Psoas muscle (tissue), 8 donors: ENCODE data around the gene IRS1. TPM values are rescaled to one million over a fixed set of nuclear protein-coding genes. Genes with fewer than 3 reads are reported as not detected.
A peak's percentile ranks its signal among the peaks of the same experiment; 100 is the strongest.

Source experiments
- ATAC-seq, 4 donors: fragments of 200-7000 bp; cut with Tn5 transposase; one replicate each; pipeline ENCODE4 v1.9.1; 2020; ENCODE audit warnings: moderate library complexity in 3 of 4, mild to moderate bottlenecking in 2 of 4
- DNase-seq, 2 donors: peaks; one replicate each; pipeline ENCODE4 v3.0.0-alpha.2; 2020
- H3K27ac ChIP-seq: fragments of 200-600 bp; one replicate; pipeline ENCODE4 v1.8.0; 2022
- H3K27me3 ChIP-seq, 3 donors: fragments of 200-600 bp in 1 of 3; one replicate each; pipeline versions ENCODE4 v1.6.1 to v1.8.0; 2013 to 2022; ENCODE audit warnings: low read length in 2 of 3, mild to moderate bottlenecking in 2 of 3, moderate library complexity in 1 of 3; ENCODE audit not compliant: insufficient read depth in 3 of 3
- H3K36me3 ChIP-seq, 2 donors: fragments of 200-600 bp in 1 of 2; one replicate each; pipeline versions ENCODE4 v1.6.1 to v1.8.0; 2013 to 2022; ENCODE audit warnings: low read depth in 1 of 2, mild to moderate bottlenecking in 1 of 2, moderate library complexity in 1 of 2; ENCODE audit not compliant: insufficient read depth in 1 of 2
- H3K4me1 ChIP-seq: fragments of 200-600 bp; one replicate; pipeline ENCODE4 v1.8.0; 2022
- H3K4me3 ChIP-seq: fragments of 200-600 bp; one replicate; pipeline ENCODE4 v1.8.0; 2022; ENCODE audit warnings: mild to moderate bottlenecking
- H3K9me3 ChIP-seq: fragments of 200-600 bp; one replicate; pipeline ENCODE4 v1.8.0; 2022
- WGBS, 3 donors: extraction: QIAGEN DNeasy Blood & Tissue Kit; methylation state at CpG; one replicate each; pipeline versions ENCODE4 v1.1.6 to v1.1.7; 2013; 5-methylcytosine and 5-hydroxymethylcytosine counted together
- intact Hi-C, 2 donors: fragments of 100-400 bp; cut with DNase I; formaldehyde crosslinking; loops; one replicate each; pipeline versions ENCODE4 v1.11.0 to v1.14.2; 2022
- polyA plus RNA-seq, 3 donors: library from polyadenylated mRNA; stranded (reverse); fragments of 200-250 nt; gene quantifications; one replicate each; pipeline ENCODE4 v1.2.3, GENCODE V29; 2013
- total RNA-seq, 4 donors: library from RNA; stranded (reverse); fragmentation: NEBNext Ultra II Directional in 2 of 4; extraction: Animal tissue kit (Norgen Biotek cat#: 25700) in 2 of 4; gene quantifications; one replicate each; pipeline versions ENCODE4 v1.2.1 to v1.2.4, GENCODE V29; 2021 to 2023
- TF ChIP-seq, protein P1 (sequence below): fragments of 200-600 bp; IDR thresholded peaks from one replicate; pipeline ENCODE4 v1.8.0; 2022; ENCODE audit warnings: antibody characterized with exemption
- donor health status: healthy with polysubstance abuse.
- donor health status: DM: no; HTN: no; CAD: no; lungs with moderate emphysema.
- donor health status: Bipolar disorder and iron deficiency.
- donor health status: healthy.
- donor health status: DM: yes; HTN: yes; CAD: no.
- donor health status: DM: no; HTN: no; CAD: no.
- donor health status: DM: no; HTN: no; CAD: no.
- donor health status: DM: yes; HTN: yes; CAD: no.

IRS1 gene
- total and polyA plus RNA-seq, 7 donors: 2.5 to 21.0 (median 11.9) TPM

DNA sequence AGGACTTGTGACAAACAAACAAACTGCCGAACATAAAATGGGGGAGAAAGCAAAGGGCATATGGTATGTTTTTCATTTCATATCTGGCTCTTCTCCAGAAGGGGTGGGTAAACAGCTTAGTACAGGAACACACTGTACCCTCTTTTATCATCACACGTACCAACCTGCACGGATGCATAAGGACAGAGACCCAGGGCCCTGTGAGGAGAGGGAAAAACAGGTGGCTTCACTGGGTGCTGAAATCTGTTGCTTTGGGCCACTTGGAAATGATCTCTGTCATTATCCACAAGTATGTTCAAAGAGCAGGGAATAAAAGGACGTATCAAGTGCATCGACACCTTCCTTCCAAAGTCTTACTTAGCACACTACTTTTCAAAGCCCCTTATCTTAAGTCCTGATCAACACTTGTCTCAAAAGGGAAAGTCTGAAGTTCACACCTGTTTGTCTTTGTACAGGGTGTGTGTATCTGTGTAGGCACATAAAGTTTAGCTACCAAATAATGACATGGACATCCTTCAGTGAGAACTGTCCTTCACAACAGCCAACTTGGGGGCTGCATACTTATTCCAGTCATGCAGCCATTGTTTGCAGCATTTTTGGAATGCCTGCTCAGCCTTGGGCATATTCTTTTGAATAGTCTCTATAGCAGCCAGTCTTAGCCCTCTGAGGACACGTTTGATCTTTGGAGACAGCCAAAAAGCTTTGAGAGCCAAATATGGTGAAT is 60.6 kb downstream of the IRS1 start:
- 23 to 47% (median 30%) methylated on average over 6 of the region's 6 CpGs for WGBS, 3 donors
- intact Hi-C loops: no loop called here
- ATAC-seq: peak; percentile 36 to 78 (median 71)
- Histone ChIP-seq H3K27ac (peak overlapping the region; percentile 79), H3K4me3 (peak overlapping the region; percentile 19), H3K36me3 (no peaks in the 10 kb centered on the region), H3K27me3 (no peaks in the 10 kb centered on the region), H3K4me1 (peaks cover 53% of the 10 kb centered on the region), H3K9me3 (no peaks in the 10 kb centered on the region)
- TF ChIP-seq, protein P1, sequence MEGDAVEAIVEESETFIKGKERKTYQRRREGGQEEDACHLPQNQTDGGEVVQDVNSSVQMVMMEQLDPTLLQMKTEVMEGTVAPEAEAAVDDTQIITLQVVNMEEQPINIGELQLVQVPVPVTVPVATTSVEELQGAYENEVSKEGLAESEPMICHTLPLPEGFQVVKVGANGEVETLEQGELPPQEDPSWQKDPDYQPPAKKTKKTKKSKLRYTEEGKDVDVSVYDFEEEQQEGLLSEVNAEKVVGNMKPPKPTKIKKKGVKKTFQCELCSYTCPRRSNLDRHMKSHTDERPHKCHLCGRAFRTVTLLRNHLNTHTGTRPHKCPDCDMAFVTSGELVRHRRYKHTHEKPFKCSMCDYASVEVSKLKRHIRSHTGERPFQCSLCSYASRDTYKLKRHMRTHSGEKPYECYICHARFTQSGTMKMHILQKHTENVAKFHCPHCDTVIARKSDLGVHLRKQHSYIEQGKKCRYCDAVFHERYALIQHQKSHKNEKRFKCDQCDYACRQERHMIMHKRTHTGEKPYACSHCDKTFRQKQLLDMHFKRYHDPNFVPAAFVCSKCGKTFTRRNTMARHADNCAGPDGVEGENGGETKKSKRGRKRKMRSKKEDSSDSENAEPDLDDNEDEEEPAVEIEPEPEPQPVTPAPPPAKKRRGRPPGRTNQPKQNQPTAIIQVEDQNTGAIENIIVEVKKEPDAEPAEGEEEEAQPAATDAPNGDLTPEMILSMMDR: no peak
- DNase-seq: no peak

DNA sequence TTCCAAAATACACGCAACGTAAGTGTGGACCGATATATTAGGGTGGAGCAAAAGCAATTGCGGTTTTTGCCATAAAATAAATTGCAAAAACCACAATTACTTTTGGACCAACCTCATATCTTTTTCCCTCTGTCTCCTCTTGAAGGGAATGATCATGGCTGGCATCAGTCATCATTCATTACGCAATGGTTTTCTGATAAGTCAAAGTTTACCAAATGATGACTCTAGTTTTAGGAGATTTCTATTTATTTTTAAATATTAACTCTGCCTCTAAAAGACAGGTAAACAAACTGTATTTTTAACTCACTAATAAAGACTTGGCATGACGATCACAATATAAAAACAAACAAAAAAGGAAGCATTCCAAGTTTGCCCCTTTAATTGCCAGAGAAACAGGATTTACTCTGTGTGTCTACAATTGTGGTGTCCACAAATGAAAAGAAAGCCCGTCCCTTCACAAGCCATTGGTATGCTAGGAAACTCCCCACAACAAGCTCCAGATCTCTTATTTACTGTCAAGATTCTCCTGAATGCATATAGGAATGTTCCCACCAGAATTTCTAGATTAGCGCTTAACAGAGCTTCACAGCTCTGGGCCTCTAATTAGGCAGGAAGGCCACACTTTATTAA is 61.3 kb downstream of the IRS1 start:
- Histone ChIP-seq H3K4me3 (peak overlapping the region; percentile 19), H3K36me3 (no peaks in the 10 kb centered on the region), H3K27me3 (no peaks in the 10 kb centered on the region), H3K27ac (peak overlapping the region; percentile 79), H3K9me3 (no peaks in the 10 kb centered on the region), H3K4me1 (peaks cover 58% of the 10 kb centered on the region)
- DNase-seq (no peak), ATAC-seq (no peak)
- WGBS, 3 donors: 83 to 90% (median 84%) methylated on average over 8 of the region's 8 CpGs
- intact Hi-C loops: no loop called here
- TF ChIP-seq, protein P1: no peak

DNA sequence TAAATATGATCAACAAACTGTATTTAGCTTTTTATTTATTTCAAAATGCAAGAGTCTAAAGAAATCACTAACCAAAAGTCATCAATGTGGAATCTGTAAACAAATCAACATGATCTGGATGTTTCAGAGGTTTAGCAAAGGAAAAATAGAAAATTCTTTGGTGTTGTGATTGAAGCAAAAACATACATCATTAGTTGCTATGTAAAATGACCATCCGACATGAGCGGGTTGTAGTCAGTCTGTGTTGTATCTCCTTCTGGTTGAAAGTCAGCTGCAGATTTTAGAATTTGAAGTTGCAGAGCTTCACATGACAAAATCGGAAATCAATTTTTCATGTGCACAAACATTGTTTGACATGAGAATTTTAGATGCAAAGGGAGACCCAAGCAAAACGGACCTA is 63.2 kb downstream of the IRS1 start:
- 95 to 96% (median 96%) methylated on average over 4 of the region's 4 CpGs for WGBS, 3 donors
- TF ChIP-seq, protein P1: no peak
- intact Hi-C loops: no loop called here
- ATAC-seq: no peak
- Histone ChIP-seq H3K4me1 (peaks cover 44% of the 10 kb centered on the region), H3K27me3 (no peaks in the 10 kb centered on the region), H3K9me3 (no peaks in the 10 kb centered on the region), H3K4me3 (no peak overlapping the region), H3K36me3 (no peaks in the 10 kb centered on the region), H3K27ac (no peak overlapping the region)
- DNase-seq: no peak

DNA sequence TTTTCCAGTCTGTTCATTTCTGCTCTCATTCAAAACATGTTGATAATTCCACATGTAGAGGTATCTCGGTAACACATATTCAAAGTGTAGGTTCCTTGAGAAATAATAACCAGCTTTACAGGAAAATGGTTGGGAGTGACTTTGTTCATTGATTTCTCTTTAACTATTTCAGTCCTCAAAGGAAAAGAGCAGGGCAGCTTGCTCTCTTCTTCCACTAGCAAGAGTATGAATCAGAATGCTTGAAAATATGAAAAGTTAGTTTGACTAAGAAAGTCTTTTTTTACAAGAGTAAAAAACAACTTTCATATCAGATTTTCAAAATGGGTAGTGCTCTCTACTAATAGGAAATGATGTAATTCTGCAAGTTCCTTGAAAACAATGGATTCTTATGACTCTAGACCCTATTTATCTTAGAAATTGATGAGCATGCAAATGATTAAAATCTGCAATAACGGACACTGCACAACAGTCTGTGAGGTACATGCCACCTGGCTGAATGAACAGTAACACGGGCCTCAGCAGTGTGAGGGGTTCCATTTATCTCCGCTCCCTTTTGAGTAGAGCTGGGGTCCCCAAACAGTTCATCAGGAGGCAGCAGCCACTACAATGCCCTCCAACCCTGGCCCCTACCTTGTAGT is 65.6 kb downstream of the IRS1 start:
- Histone ChIP-seq H3K4me3 (no peak overlapping the region), H3K27me3 (no peaks in the 10 kb centered on the region), H3K4me1 (peaks cover 24% of the 10 kb centered on the region), H3K9me3 (no peaks in the 10 kb centered on the region), H3K27ac (peak overlapping the region; percentile 58), H3K36me3 (no peaks in the 10 kb centered on the region)
- TF ChIP-seq, protein P1: no peak
- ATAC-seq (no peak), DNase-seq (no peak)
- intact Hi-C loops: no loop called here
- WGBS, 3 donors: 84 to 88% (median 86%) methylated on average over 4 of the region's 4 CpGs
